Measurements from ENCODE around the gene SEMA4A. TPM values are rescaled to one million over a fixed set of nuclear protein-coding genes. Genes with fewer than 3 reads are reported as not detected.

SEMA4A gene
- 10 to 100 TPM in 1 of 3 donors, 1 to 10 TPM in 2; 2.5 to 12.4 (median 3.2) TPM for polyA plus RNA-seq

DNA sequence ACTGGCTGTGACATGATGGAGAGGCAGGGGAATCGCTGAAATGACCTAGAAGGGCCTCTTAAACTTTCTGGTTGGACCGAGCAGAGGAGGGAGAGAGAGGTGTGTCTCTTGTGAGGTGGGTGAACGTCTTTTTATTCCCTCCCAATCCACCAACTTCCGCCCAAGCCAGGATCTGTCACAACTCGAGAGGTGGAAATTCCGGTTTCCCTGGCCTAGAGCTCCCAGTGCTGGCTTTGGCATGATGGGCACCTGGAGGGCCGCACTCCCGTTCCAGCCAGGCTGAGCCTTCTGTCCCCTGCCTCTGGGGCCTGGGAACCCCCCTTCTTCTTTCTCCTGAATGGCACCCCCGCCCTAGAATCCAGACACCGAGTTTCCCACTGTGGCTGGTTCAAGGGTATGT lies at the start of gene SEMA4A:
SEMA4A (plus strand) TSS at position 224 of the 400 bp plus-strand sequence. CDS start 994 bp downstream, outside the sequence.
- H3K4me3 Mint-ChIP-seq, result no peak within 1 kb of the TSS
- peaks cover 8 to 10% of the 10 kb centered on the region in 2 donors for H3K4me1 Mint-ChIP-seq
- H3K27ac Mint-ChIP-seq, result peak within 1 kb of the TSS in 1 of 6 donors; percentile 67
- H3K9me3 Mint-ChIP-seq, result no peaks in the 10 kb centered on the region
- no peaks in the 10 kb centered on the region for H3K36me3 Mint-ChIP-seq
- H3K27me3 Mint-ChIP-seq (ENCODE audit: low read depth in 3 of 3), result peaks cover 2 to 10% (median 3%) of the 10 kb centered on the region in 3 donors
- no peak for DNase-seq

- Mint-ChIP-seq H3K9me3 (no peaks in the 10 kb centered on the region), H3K27ac (peak overlapping the region; percentile 43 to 100 (median 100)), H3K4me1 (peaks cover 20 to 22% of the 10 kb centered on the region in 2 donors), H3K4me3 (peak overlapping the region; percentile 7 to 84 (median 33)), H3K27me3 (ENCODE audit: low read depth in 3 of 3) (peaks cover 10 to 21% (median 14%) of the 10 kb centered on the region in 3 donors), H3K36me3 (no peaks in the 10 kb centered on the region)
- DNase-seq, result peak; percentile 36 to 43 (median 38)
Measured at GRCh38 chr1:156104065-156104810, 49.1 kb upstream of the SEMA4A start.

- no peak for DNase-seq
- Mint-ChIP-seq H3K27me3 (ENCODE audit: low read depth in 3 of 3) (peaks cover 10 to 21% (median 14%) of the 10 kb centered on the region in 3 donors), H3K9me3 (no peaks in the 10 kb centered on the region), H3K36me3 (no peaks in the 10 kb centered on the region), H3K27ac (peak overlapping the region; percentile 99 to 100 (median 100)), H3K4me1 (peaks cover 20 to 22% of the 10 kb centered on the region in 2 donors), H3K4me3 (peak overlapping the region; percentile 81 to 88 (median 84))
Measured at GRCh38 chr1:156104861-156105832, 48.2 kb upstream of the SEMA4A start.

DNA sequence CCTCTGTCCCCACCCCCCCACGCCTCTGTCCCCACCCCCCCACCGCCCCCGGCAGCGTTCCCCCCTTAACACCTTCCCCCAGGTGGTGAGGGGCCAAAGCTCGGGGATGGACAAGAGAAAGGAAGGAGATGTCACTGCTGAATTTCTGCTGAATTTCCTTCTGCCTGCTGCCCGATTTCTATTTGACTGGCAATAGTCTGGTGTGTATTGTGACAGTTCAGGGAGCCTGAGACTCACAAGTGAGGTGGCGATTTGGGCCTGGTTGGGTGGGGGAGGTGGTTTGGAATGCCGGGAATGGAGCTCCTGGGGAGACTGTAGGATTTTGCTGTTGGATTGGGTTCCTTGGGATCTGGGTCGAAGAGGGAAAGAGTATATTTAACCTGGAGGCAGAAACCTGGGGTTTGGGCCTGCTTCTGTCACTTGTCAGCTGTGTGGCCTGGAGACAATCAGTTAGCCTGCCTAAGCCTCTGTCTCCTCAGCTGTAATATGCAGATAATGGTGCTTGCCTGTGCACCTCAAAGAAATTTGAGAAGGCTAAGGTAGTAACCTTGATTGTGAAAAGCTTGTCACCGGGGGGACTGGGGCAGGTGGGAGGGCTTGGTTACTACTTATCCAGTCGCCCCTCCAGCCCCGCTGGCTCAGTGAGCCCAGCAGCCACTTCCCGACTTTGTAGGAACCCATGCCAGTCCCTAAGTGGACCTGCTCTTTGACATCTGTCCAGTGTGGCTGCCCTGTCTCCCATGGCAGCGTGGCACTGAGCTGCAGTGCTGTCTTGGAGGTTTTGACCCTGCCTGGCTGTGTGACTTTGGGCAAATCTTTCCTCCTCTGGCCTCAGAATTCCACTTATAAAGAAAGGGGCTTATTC lies 46.5 kb upstream of the SEMA4A start:
- Mint-ChIP-seq H3K27me3 (ENCODE audit: low read depth in 3 of 3) (peaks cover 10 to 20% (median 14%) of the 10 kb centered on the region in 3 donors), H3K36me3 (no peaks in the 10 kb centered on the region), H3K27ac (peak overlapping the region; percentile 99 to 100 (median 100)), H3K4me3 (peak overlapping the region; percentile 41 to 88 (median 58)), H3K9me3 (no peaks in the 10 kb centered on the region), H3K4me1 (peaks cover 20 to 22% of the 10 kb centered on the region in 2 donors)
- DNase-seq, result no peak

GRCh38 chr1:156108057-156108456 lies 45.3 kb upstream of the SEMA4A start:
- Mint-ChIP-seq H3K4me1 (peaks cover 20 to 22% of the 10 kb centered on the region in 2 donors), H3K9me3 (no peaks in the 10 kb centered on the region), H3K36me3 (no peaks in the 10 kb centered on the region), H3K27me3 (ENCODE audit: low read depth in 3 of 3) (peaks cover 12 to 20% (median 14%) of the 10 kb centered on the region in 3 donors), H3K4me3 (no peak overlapping the region), H3K27ac (peak overlapping the region; percentile 99 to 100 (median 100))
- DNase-seq, result no peak

- H3K27ac Mint-ChIP-seq, result peak overlapping the region; percentile 23 to 100 (median 100)
- no peaks in the 10 kb centered on the region for H3K9me3 Mint-ChIP-seq
- DNase-seq, result no peak
- peaks cover 20 to 23% of the 10 kb centered on the region in 2 donors for H3K4me1 Mint-ChIP-seq
- H3K36me3 Mint-ChIP-seq, result no peaks in the 10 kb centered on the region
- peaks cover 15 to 19% (median 16%) of the 10 kb centered on the region in 3 donors for H3K27me3 Mint-ChIP-seq (ENCODE audit: low read depth in 3 of 3)
- H3K4me3 Mint-ChIP-seq, result no peak overlapping the region
Measured at GRCh38 chr1:156108664-156109241, 44.6 kb upstream of the SEMA4A start.

DNA sequence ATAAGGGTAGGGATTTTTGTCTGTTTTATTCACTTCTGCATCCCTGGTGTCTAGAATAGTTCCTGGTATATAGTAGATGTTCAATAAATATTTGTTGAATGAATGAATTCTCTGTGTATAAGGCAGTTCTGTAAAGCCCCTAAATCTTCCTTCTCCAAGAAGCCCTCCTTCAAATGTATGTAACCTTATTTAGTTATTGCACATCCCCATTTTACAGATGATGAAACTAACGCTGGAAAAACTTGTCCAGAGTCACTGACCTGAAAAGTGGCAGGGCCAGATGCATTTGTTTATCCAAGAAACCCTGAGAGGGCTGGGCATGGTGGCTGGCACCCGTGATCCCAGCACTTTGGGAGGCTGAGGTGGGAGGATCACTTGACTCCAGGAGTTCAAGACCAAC lies 43.1 kb upstream of the SEMA4A start:
- no peak for DNase-seq
- no peaks in the 10 kb centered on the region for H3K36me3 Mint-ChIP-seq
- peak overlapping the region in 5 of 6 donors; percentile 61 to 89 (median 81) for H3K27ac Mint-ChIP-seq
- H3K9me3 Mint-ChIP-seq, result no peaks in the 10 kb centered on the region
- H3K4me3 Mint-ChIP-seq, result no peak overlapping the region
- H3K4me1 Mint-ChIP-seq, result peaks cover 25 to 28% of the 10 kb centered on the region in 2 donors
- peaks cover 17 to 22% (median 20%) of the 10 kb centered on the region in 3 donors for H3K27me3 Mint-ChIP-seq (ENCODE audit: low read depth in 3 of 3)

GRCh38 chr1:156111355-156111962 lies 41.9 kb upstream of the SEMA4A start:
- peaks cover 10 to 22% (median 11%) of the 10 kb centered on the region in 3 donors for H3K27me3 Mint-ChIP-seq (ENCODE audit: low read depth in 3 of 3)
- peak overlapping the region in 5 of 6 donors; percentile 48 to 86 (median 74) for H3K27ac Mint-ChIP-seq
- no peaks in the 10 kb centered on the region for H3K9me3 Mint-ChIP-seq
- H3K4me1 Mint-ChIP-seq, result peaks cover 22 to 28% of the 10 kb centered on the region in 2 donors
- no peaks in the 10 kb centered on the region for H3K36me3 Mint-ChIP-seq
- DNase-seq, result no peak
- H3K4me3 Mint-ChIP-seq, result no peak overlapping the region

GRCh38 chr1:156112276-156113137 lies 40.9 kb upstream of the SEMA4A start:
- H3K4me3 Mint-ChIP-seq, result no peak overlapping the region
- H3K4me1 Mint-ChIP-seq, result peaks cover 17 to 23% of the 10 kb centered on the region in 2 donors
- no peaks in the 10 kb centered on the region for H3K36me3 Mint-ChIP-seq
- no peak for DNase-seq
- H3K27me3 Mint-ChIP-seq (ENCODE audit: low read depth in 3 of 3), result peaks cover 8 to 23% (median 13%) of the 10 kb centered on the region in 3 donors
- no peaks in the 10 kb centered on the region for H3K9me3 Mint-ChIP-seq
- H3K27ac Mint-ChIP-seq, result peak overlapping the region in 4 of 6 donors; percentile 62 to 86 (median 76)

- Mint-ChIP-seq H3K27ac (peak overlapping the region; percentile 17 to 93 (median 87)), H3K4me1 (peaks cover 17 to 23% of the 10 kb centered on the region in 2 donors), H3K4me3 (peak overlapping the region in 4 of 5 donors; percentile 86 to 92 (median 90)), H3K36me3 (no peaks in the 10 kb centered on the region), H3K27me3 (ENCODE audit: low read depth in 3 of 3) (peaks cover 9 to 24% (median 14%) of the 10 kb centered on the region in 3 donors), H3K9me3 (no peaks in the 10 kb centered on the region)
- no peak for DNase-seq
Measured at GRCh38 chr1:156113282-156113950, 40.0 kb upstream of the SEMA4A start.

All from immature natural killer cell (primary cell).